Liver (tissue), 9 donors: ENCODE results near the gene CTNNBL1. TPM values are rescaled to one million over a fixed set of nuclear protein-coding genes. Genes with fewer than 3 reads are reported as not detected.

Source experiments
- DNase-seq: peaks from one replicate; pipeline ENCODE4 v3.0.0-alpha.2; 2017; ENCODE audit warnings: low spot score
- H3K27ac ChIP-seq, 2 donors: one replicate each; pipeline ENCODE4 v1.7.0; 2013; ENCODE audit warnings: inconsistent platforms in 2 of 2, low read length in 2 of 2, control low read depth in 1 of 2, low read depth in 1 of 2, mild to moderate bottlenecking in 1 of 2
- H3K27me3 ChIP-seq, 4 donors: one replicate each; pipeline versions ENCODE4 v1.6.1 to v1.7.0; 2013; ENCODE audit warnings: low read length in 3 of 4, inconsistent platforms in 1 of 4, mild to moderate bottlenecking in 1 of 4, moderate library complexity in 1 of 4; ENCODE audit not compliant: control insufficient read depth in 4 of 4, insufficient read depth in 4 of 4
- H3K36me3 ChIP-seq, 4 donors: one replicate each; pipeline versions ENCODE4 v1.6.1 to v1.7.0; 2013; ENCODE audit warnings: low read length in 3 of 4, mild to moderate bottlenecking in 3 of 4, low read depth in 1 of 4, moderate library complexity in 1 of 4; ENCODE audit not compliant: control insufficient read depth in 4 of 4, insufficient read depth in 3 of 4
- H3K4me1 ChIP-seq, 4 donors: one replicate each; pipeline versions ENCODE4 v1.6.1 to v1.7.0; 2013; ENCODE audit warnings: low read length in 3 of 4, mild to moderate bottlenecking in 3 of 4, moderate library complexity in 1 of 4; ENCODE audit not compliant: control insufficient read depth in 4 of 4, insufficient read depth in 4 of 4
- H3K4me3 ChIP-seq, 3 donors: one replicate each; pipeline versions ENCODE4 v1.6.1 to v1.7.0; 2013; ENCODE audit warnings: low read length in 3 of 3, control low read depth in 1 of 3, low read depth in 1 of 3, mild to moderate bottlenecking in 1 of 3
- H3K9ac ChIP-seq, 2 donors: one replicate each; pipeline ENCODE4 v1.7.0; 2013; ENCODE audit warnings: low read length in 2 of 2, mild to moderate bottlenecking in 2 of 2, moderate library complexity in 2 of 2, control low read depth in 1 of 2, low read depth in 1 of 2
- H3K9me3 ChIP-seq, 4 donors: one replicate each; pipeline versions ENCODE4 v1.6.1 to v1.7.0; 2013; ENCODE audit warnings: low read length in 3 of 4; ENCODE audit not compliant: control insufficient read depth in 4 of 4
- CTCF ChIP-seq: fragments of 150-350 bp; IDR thresholded peaks from 2 replicates; pipeline ENCODE4 v1.5.1; 2017; ENCODE audit warnings: improper control_type of control experiment, low read depth, low read length; ENCODE audit not compliant: missing input control
- HNF4G ChIP-seq: IDR thresholded peaks from 2 replicates; pipeline ENCODE4 v1.6.1; 2016; ENCODE audit warnings: antibody characterized with exemption
- JUND ChIP-seq, 2 donors: IDR thresholded peaks; 2 replicates each; pipeline ENCODE4 v1.6.1; 2016; ENCODE audit warnings: antibody characterized with exemption in 2 of 2
- MAX ChIP-seq: IDR thresholded peaks from 2 replicates; pipeline ENCODE4 v1.6.1; 2016; ENCODE audit warnings: antibody characterized with exemption
- RAD21 ChIP-seq, 2 donors: IDR thresholded peaks; 2 replicates each; pipeline ENCODE4 v1.6.1; 2016; ENCODE audit warnings: antibody characterized with exemption in 2 of 2, mild to moderate bottlenecking in 2 of 2
- REST ChIP-seq: IDR thresholded peaks from 2 replicates; pipeline ENCODE4 v1.6.1; 2016; ENCODE audit warnings: antibody characterized with exemption, mild to moderate bottlenecking
- RXRA ChIP-seq, 2 donors: IDR thresholded peaks; 2 replicates each; pipeline ENCODE4 v1.6.1; 2017 to 2018; ENCODE audit warnings: antibody characterized with exemption in 2 of 2, mild to moderate bottlenecking in 1 of 2
- ZBTB33 ChIP-seq: IDR thresholded peaks from 2 replicates; pipeline ENCODE4 v1.6.1; 2016; ENCODE audit warnings: antibody characterized with exemption
- WGBS: extraction: QIAGEN DNeasy Blood & Tissue Kit; methylation state at CpG from one replicate; pipeline ENCODE4 v1.1.7; 2013; 5-methylcytosine and 5-hydroxymethylcytosine counted together
- polyA plus RNA-seq, 2 donors: library from polyadenylated mRNA; stranded (reverse) in 1 of 2; unstranded in 1 of 2; fragments of 200-250 nt in 1 of 2; fragments of >200 nt in 1 of 2; fragmentation: Nextera tagmentation in 1 of 2; extraction: Ambion mirVana in 1 of 2; gene quantifications; one replicate each; pipeline versions ENCODE4 v1.2.1 to v1.2.3, GENCODE V29; 2013 to 2015
- total RNA-seq, 2 donors: library from RNA; depleted of rRNA; stranded (reverse); fragments of >200 nt; gene quantifications; one replicate each; pipeline ENCODE4 v1.2.3, GENCODE V29; 2014
- donor health status: healthy.
- donor health status: healthy.
- donor health status: healthy.
- donor health status: healthy.
- donor health status: healthy.

The CTNNBL1 gene
- total and polyA plus RNA-seq, 4 donors = 18.3 to 25.4 (median 20.3) TPM

- Histone ChIP-seq H3K36me3 (no peaks in the 10 kb centered on the region), H3K4me3 (no peak overlapping the region), H3K4me1 (peaks cover 0 to 13% (median 9%) of the 10 kb centered on the region in 4 donors), H3K9ac (no peak overlapping the region), H3K27ac (no peak overlapping the region), H3K27me3 (no peaks in the 10 kb centered on the region), H3K9me3 (no peaks in the 10 kb centered on the region)
- 57% methylated on average over 4 of the region's 4 CpGs for WGBS
- no peak for DNase-seq
- TF ChIP-seq RXRA (IDR thresholded peaks at IDR 0.05) (peak; percentile 47 to 63), RAD21 (IDR thresholded peaks at IDR 0.05) (peak in 1 of 2 donors; percentile 18), MAX (no peak), CTCF (no peak)
These were observed 193.0 kb downstream of the CTNNBL1 start for GRCh38 chr20:37886851-37887297.

- DNase-seq = no peak
- Histone ChIP-seq H3K36me3 (no peaks in the 10 kb centered on the region), H3K9me3 (no peaks in the 10 kb centered on the region), H3K9ac (no peak overlapping the region), H3K27me3 (no peaks in the 10 kb centered on the region), H3K4me1 (peaks cover 0 to 13% (median 9%) of the 10 kb centered on the region in 4 donors), H3K4me3 (no peak overlapping the region), H3K27ac (no peak overlapping the region)
- TF ChIP-seq REST = no peak
- TF ChIP-seq HNF4G = no peak
- TF ChIP-seq RXRA (IDR thresholded peaks at IDR 0.05) = no peak
- TF ChIP-seq ZBTB33 = no peak
- no peak for TF ChIP-seq JUND (IDR thresholded peaks at IDR 0.05)
- TF ChIP-seq CTCF = no peak
- 95% methylated on average over 10 of the region's 10 CpGs for WGBS
These were observed 194.8 kb downstream of the CTNNBL1 start for GRCh38 chr20:37888641-37889040.
